NT2/D1 (cell line): ENCODE results near the gene PLEKHA4.

ENCODE experiments used
- SUZ12 ChIP-seq: IDR thresholded peaks from 2 replicates; pipeline ENCODE4 v1.6.1; 2011; ENCODE audit not compliant: insufficient read length, insufficient read depth; ENCODE audit errors: extremely low read depth
- ZNF274 ChIP-seq: IDR thresholded peaks from 2 replicates; pipeline ENCODE4 v1.6.1; 2011; ENCODE audit warnings: mild to moderate bottlenecking, low read depth, low read length

DNA sequence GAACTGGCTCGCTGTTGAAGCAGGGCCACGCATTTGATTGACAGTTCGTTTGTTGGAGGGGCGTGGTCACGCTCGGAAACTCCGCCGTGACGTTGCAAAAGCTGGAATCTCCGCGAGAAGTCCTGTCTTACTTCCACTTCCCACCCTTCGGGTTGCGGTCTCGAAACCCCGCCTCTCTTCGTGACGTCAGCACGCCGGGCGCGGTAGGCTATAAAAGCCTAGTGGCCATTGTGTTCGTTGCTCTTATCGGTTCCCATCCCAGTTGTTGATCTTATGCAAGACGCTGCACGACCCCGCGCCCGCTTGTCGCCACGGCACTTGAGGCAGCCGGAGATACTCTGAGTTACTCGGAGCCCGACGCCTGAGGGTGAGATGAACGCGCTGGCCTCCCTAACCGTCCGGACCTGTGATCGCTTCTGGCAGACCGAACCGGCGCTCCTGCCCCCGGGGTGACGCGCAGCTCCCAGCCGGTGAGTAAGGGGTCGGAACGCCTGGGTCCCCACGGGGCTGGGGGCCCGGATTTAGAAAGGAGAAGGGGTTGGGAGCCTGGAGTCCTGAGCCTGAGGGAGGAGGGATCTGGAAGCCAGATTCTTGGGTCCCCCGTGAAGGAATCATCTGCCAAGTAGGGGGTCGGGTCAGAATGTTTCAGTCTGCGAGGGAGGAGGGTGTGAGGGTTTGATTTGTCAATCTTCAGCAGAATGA is 3.9 kb upstream of the PLEKHA4 start, which contains the start of gene PPP1R15A:
- no peak for TF ChIP-seq ZNF274
- no peak for TF ChIP-seq SUZ12
